SK-N-SH (cell line): Measurements from ENCODE around the gene PPP1R27. TPM values are rescaled to one million over a fixed set of nuclear protein-coding genes. Genes with fewer than 3 reads are reported as not detected.

Experiments
- CTCF ChIA-PET: fragments of 300-600, 350-600 bp; formaldehyde crosslinking; extraction: SDS; loops from one replicate; lab custom pipeline; 2021; lab: Yijun Ruan, JAX
- POLR2A ChIA-PET: fragments of 350-600 bp; sonication (Branson Sonifier 250); formaldehyde crosslinking; extraction: SDS; loops from one replicate; lab custom pipeline; 2020; ENCODE audit warnings: antibody characterized with exemption, inconsistent platforms; lab: Yijun Ruan, JAX
- DNase-seq: peaks from one replicate; pipeline ENCODE4 v3.0.0; 2012
- H2AFZ ChIP-seq: fragments of 200-600 bp; sonication (generic); 2 replicates; pipeline ENCODE4 v1.8.1; 2016; ENCODE audit warnings: antibody characterized with exemption, mild to moderate bottlenecking, low read depth
- H3F3A ChIP-seq: fragments of 200-600 bp; sonication (generic); replicated peaks from 2 replicates; pipeline ENCODE3; 2016; ENCODE audit warnings: antibody characterized with exemption, mild to moderate bottlenecking; ENCODE audit not compliant: insufficient read depth
- H3K27ac ChIP-seq, 2 experiments: fragments of 200-500 bp in 1 of 2; fragments of 200-600 bp in 1 of 2; sonication (Bioruptor generic) in 1 of 2; sonication (generic), shearing (Covaris generic) in 1 of 2; 2 replicates each; pipeline versions ENCODE4 v1.5.1 to v1.6.1; 2014 to 2016; ENCODE audit warnings: low read depth in 2 of 2, inconsistent platforms in 1 of 2, low read length in 1 of 2, mild to moderate bottlenecking in 1 of 2, mixed read lengths in 1 of 2
- H3K27me3 ChIP-seq: fragments of 200-600 bp; sonication (generic), shearing (Covaris generic); 2 replicates; pipeline ENCODE4 v1.6.1; 2016; ENCODE audit warnings: mixed run types; ENCODE audit not compliant: insufficient read depth
- H3K36me3 ChIP-seq, 2 experiments: fragments of 200-500 bp in 1 of 2; fragments of 200-600 bp in 1 of 2; sonication (Bioruptor generic) in 1 of 2; sonication (generic) in 1 of 2; replicated peaks in 1 of 2; 2 replicates each; pipeline versions ENCODE3 to v1.5.1; 2014 to 2016; ENCODE audit warnings: low read length in 1 of 2, mild to moderate bottlenecking in 1 of 2; ENCODE audit not compliant: insufficient read depth in 2 of 2, control insufficient read depth in 1 of 2
- H3K4me1 ChIP-seq, 2 experiments: fragments of 200-500 bp in 1 of 2; fragments of 200-600 bp in 1 of 2; sonication (Bioruptor generic) in 1 of 2; sonication (generic), shearing (Covaris generic) in 1 of 2; 2 replicates each; pipeline versions ENCODE4 v1.5.1 to v1.6.1; 2014 to 2016; ENCODE audit warnings: low read depth in 1 of 2, low read length in 1 of 2, mixed run types in 1 of 2; ENCODE audit not compliant: insufficient read depth in 2 of 2, control insufficient read depth in 1 of 2
- H3K4me2 ChIP-seq: fragments of 200-600 bp; sonication (generic), shearing (Covaris generic); 2 replicates; pipeline ENCODE4 v1.6.1; 2017; ENCODE audit warnings: mixed run types
- H3K4me3 ChIP-seq, 2 experiments: fragments of 200-500 bp in 1 of 2; fragments of 200-600 bp in 1 of 2; sonication (Bioruptor generic) in 1 of 2; sonication (generic), shearing (Covaris generic) in 1 of 2; 2 replicates each; pipeline versions ENCODE4 v1.5.1 to v1.8.1; 2014 to 2016; ENCODE audit warnings: low read depth in 2 of 2, inconsistent platforms in 1 of 2, low read length in 1 of 2, mild to moderate bottlenecking in 1 of 2, mixed read lengths in 1 of 2, moderate library complexity in 1 of 2
- H3K79me2 ChIP-seq: fragments of 200-600 bp; sonication (generic); 2 replicates; pipeline ENCODE4 v1.8.1; 2017; ENCODE audit warnings: mild to moderate bottlenecking; ENCODE audit not compliant: insufficient read depth
- H3K9ac ChIP-seq: fragments of 200-600 bp; sonication (generic); 2 replicates; pipeline ENCODE4 v1.6.1; 2017; ENCODE audit warnings: mixed run types
- H3K9me2 ChIP-seq: fragments of 200-600 bp; sonication (generic); 2 replicates; pipeline ENCODE4 v1.6.1; 2017; ENCODE audit warnings: mixed run types
- H3K9me3 ChIP-seq: fragments of 200-600 bp; sonication (generic); 2 replicates; pipeline ENCODE4 v1.6.1; 2017; ENCODE audit warnings: mixed run types, mild to moderate bottlenecking, moderate library complexity
- H4K20me1 ChIP-seq: fragments of 200-600 bp; sonication (generic); 2 replicates; pipeline ENCODE4 v1.6.1; 2017; ENCODE audit warnings: mild to moderate bottlenecking, mixed run types; ENCODE audit not compliant: insufficient read depth
- MAX ChIP-seq: IDR thresholded peaks from 2 replicates; pipeline ENCODE4 v1.4.0; 2012; ENCODE audit warnings: low read depth
- NFIC ChIP-seq: IDR thresholded peaks from 2 replicates; pipeline ENCODE4 v1.4.0; 2012; ENCODE audit warnings: borderline replicate concordance
- NRF1 ChIP-seq: IDR thresholded peaks from 2 replicates; pipeline ENCODE4 v1.6.1; 2012; ENCODE audit warnings: low read depth, mild to moderate bottlenecking, low read length
- POLR2AphosphoS5 ChIP-seq: IDR thresholded peaks from 2 replicates; pipeline ENCODE4 v1.6.1; 2012; ENCODE audit warnings: low read depth, low read length
- REST ChIP-seq: IDR thresholded peaks from 2 replicates; pipeline ENCODE4 v1.6.1; 2012; ENCODE audit warnings: mild to moderate bottlenecking, low read depth, low read length, moderate library complexity
- YY1 ChIP-seq: IDR thresholded peaks from 2 replicates; pipeline ENCODE4 v1.4.0; 2012; ENCODE audit warnings: low read depth, mild to moderate bottlenecking
- ZBTB33 ChIP-seq: IDR thresholded peaks from 2 replicates; pipeline ENCODE4 v1.4.0; 2012; ENCODE audit warnings: low read depth, borderline replicate concordance
- WGBS: methylation state at CpG from one replicate; pipeline ENCODE4 v1.1.6; 2017; ENCODE audit warnings: low lambda C conversion rate; 5-methylcytosine and 5-hydroxymethylcytosine counted together
- polyA plus RNA-seq, 3 experiments: library from polyadenylated mRNA; depleted of rRNA; stranded (reverse); fragments of >200 nt; gene quantifications; 2 replicates each; pipeline ENCODE4 v1.2.3, GENCODE V29; 2012

Gene PPP1R27
- polyA plus RNA-seq, 1 of the 3 experiments (the other 2 are of a cell fraction): 0.07 TPM

GRCh38 chr17:81841866-81842265, 7.0 kb upstream of the PPP1R27 start:
- Histone ChIP-seq H3K4me2 (no peak overlapping the region), H3K36me3 (peaks cover 27 to 43% of the 10 kb centered on the region in 2 experiments), H3K9me3 (no peaks in the 10 kb centered on the region)

More at GRCh38 chr17:81841866-81842265, 7.0 kb upstream of the PPP1R27 start:
- ChIA-PET CTCF (interaction anchor here (0.6 to 2.6 kb wide), 6 partner anchors 8 to 385 kb away, joined by 3 to 11 read pairs (median 4); partner anchors contain the start of gene MCRIP1), POLR2A (interaction anchor here (1.1 to 1.2 kb wide), 2 partner anchors 9 to 22 kb away, joined by 3 to 6 read pairs; partner anchors contain the start of gene MCRIP1)
- DNase-seq: no peak
- WGBS: 92% methylated on average over 15 of the region's 15 CpGs
- Histone ChIP-seq H4K20me1 (no peaks in the 10 kb centered on the region; the same call in 1 of the 2 replicates), H3K4me1 (no peaks in the 10 kb centered on the region), H3K79me2 (no peaks in the 10 kb centered on the region; the same call in 1 of the 2 replicates), H3K27me3 (no peaks in the 10 kb centered on the region), H3K9ac (no peak overlapping the region), H2AFZ (no peak overlapping the region), H3K4me3 (no peak overlapping the region), H3K9me2 (no peaks in the 10 kb centered on the region), H3K27ac (no peak overlapping the region), H3F3A (peaks cover 34% of the 10 kb centered on the region)
- TF ChIP-seq REST (no peak), NRF1 (no peak), YY1 (no peak), MAX (no peak), ZBTB33 (no peak), NFIC (no peak), POLR2AphosphoS5 (peak; percentile 22; the same call in 1 of the 2 replicates)
- TF ChIP-seq, all 33 proteins: peak for 1
